Nucleus accumbens (tissue), 56 donors: ENCODE measurements around the gene RGS7.
"Not testable (repeated sequence)": the region's sequence is repeated elsewhere in the genome, so short reads cannot be mapped to it uniquely, and the experiment has no call there.

Source experiments
- DNase-seq, 56 donors: peaks; one replicate each; lab custom pipeline; 2025; lab: John Stamatoyannopoulos, UW

RGS7 gene

GRCh38 chr1:241217516-241217915 lies 139.5 kb downstream of the RGS7 start:
- DNase-seq = no peak

- no peak for DNase-seq
Measured at GRCh38 chr1:241215683-241216082, 141.3 kb downstream of the RGS7 start.

- no peak for DNase-seq
Measured at GRCh38 chr1:241215203-241215602, 141.8 kb downstream of the RGS7 start.

- no peak for DNase-seq
Measured at GRCh38 chr1:241213139-241213538, 143.9 kb downstream of the RGS7 start.

GRCh38 chr1:241212628-241213027 lies 144.4 kb downstream of the RGS7 start:
- DNase-seq = no peak

GRCh38 chr1:241208910-241209379 lies 148.1 kb downstream of the RGS7 start:
- no peak for DNase-seq

GRCh38 chr1:241203817-241204216 lies 153.2 kb downstream of the RGS7 start:
- DNase-seq = no peak

GRCh38 chr1:241202401-241202800 lies 154.6 kb downstream of the RGS7 start:
- DNase-seq = no peak

GRCh38 chr1:241186716-241187115 lies 170.3 kb downstream of the RGS7 start:
- DNase-seq = no peak

GRCh38 chr1:241181971-241182370 lies 175.0 kb downstream of the RGS7 start:
- no peak for DNase-seq

- no peak for DNase-seq
Measured at GRCh38 chr1:241181471-241181870, 175.5 kb downstream of the RGS7 start.

- no peak for DNase-seq
Measured at GRCh38 chr1:241180569-241180968, 176.4 kb downstream of the RGS7 start.

- DNase-seq = no peak
Measured at GRCh38 chr1:241177660-241178059, 179.3 kb downstream of the RGS7 start.

- DNase-seq = no peak
Measured at GRCh38 chr1:241172486-241172885, 184.5 kb downstream of the RGS7 start.

- no peak for DNase-seq
Measured at GRCh38 chr1:241171991-241172390, 185.0 kb downstream of the RGS7 start.

GRCh38 chr1:241167121-241167630 lies 189.8 kb downstream of the RGS7 start:
- no peak for DNase-seq

- DNase-seq = no peak
Measured at GRCh38 chr1:241166625-241167024, 190.4 kb downstream of the RGS7 start.

- DNase-seq = not testable (repeated sequence)
Measured at GRCh38 chr1:241165256-241165655, 191.7 kb downstream of the RGS7 start.

GRCh38 chr1:241163363-241163762 lies 193.6 kb downstream of the RGS7 start:
- no peak for DNase-seq

- DNase-seq = no peak
Measured at GRCh38 chr1:241161188-241161689, 195.8 kb downstream of the RGS7 start.

GRCh38 chr1:241157435-241157834 lies 199.6 kb downstream of the RGS7 start:
- no peak for DNase-seq

- no peak for DNase-seq
Measured at GRCh38 chr1:241156231-241156965, 200.6 kb downstream of the RGS7 start.
